Omental fat pad (tissue), 4 donors: Measurements from ENCODE around the gene TMEM247. TPM values are rescaled to one million over a fixed set of nuclear protein-coding genes. Genes with fewer than 3 reads are reported as not detected.
A peak's percentile ranks its signal among the peaks of the same experiment; 100 is the strongest.
"Not testable (repeated sequence)": the region's sequence is repeated elsewhere in the genome, so short reads cannot be mapped to it uniquely, and the experiment has no call there.

ENCODE experiments used
- ATAC-seq: fragments of 150-250 bp; one replicate; pipeline ENCODE4 v1.9.1; 2016; ENCODE audit warnings: mild to moderate bottlenecking, moderate library complexity; ENCODE audit not compliant: low FRiP score
- DNase-seq: peaks from one replicate; pipeline ENCODE4 v3.0.0-alpha.2; 2019; ENCODE audit warnings: low spot score
- CTCF ChIP-seq, 3 donors: fragments of 450-650 bp; IDR thresholded peaks; one replicate each; pipeline ENCODE4 v1.5.1; 2016 to 2017; ENCODE audit warnings: antibody characterized with exemption in 3 of 3, mild to moderate bottlenecking in 3 of 3, moderate library complexity in 2 of 3
- small RNA-seq: library from RNA; depleted of rRNA; stranded (forward); fragments of <200 nt; gene quantifications from one replicate; pipeline ENCODE3, GENCODE V24; 2016
- total RNA-seq, 4 donors: library from RNA; depleted of rRNA; stranded (reverse); fragments of >200 nt; gene quantifications; one replicate each; pipeline ENCODE4 v1.1.0, GENCODE V29; 2016

Gene TMEM247
- total RNA-seq, 4 donors from 2014 or later = not detected

DNA sequence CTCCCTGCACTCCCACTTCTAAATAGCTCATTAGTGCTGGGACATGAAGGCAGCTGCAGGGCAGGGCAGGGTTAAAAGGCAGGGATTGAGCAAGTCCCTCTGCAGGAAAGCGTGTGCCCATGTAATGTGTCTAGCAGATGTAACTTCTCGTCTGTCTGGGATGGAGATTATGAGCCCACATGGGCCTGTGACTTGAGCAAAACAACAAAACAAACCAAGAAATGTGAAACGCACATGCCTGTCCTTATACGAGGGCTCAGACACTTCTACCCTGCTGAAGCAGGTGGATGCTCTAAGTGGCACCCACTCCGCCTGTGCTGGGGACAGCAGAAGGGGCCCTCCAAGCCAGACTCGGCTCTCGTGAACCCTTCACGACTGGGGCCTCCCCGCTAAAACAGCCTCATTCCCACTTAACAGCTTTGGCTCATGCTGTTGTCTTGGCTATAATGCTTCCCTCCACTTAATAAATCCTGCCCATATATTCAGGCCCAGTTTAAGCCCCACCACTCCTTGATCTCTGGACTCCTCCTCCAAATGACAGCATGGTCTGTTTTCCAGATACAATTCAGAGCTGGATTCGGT lies 40.9 kb downstream of the TMEM247 start:
- ATAC-seq (no peak), DNase-seq (no peak)
- no peak for TF ChIP-seq CTCF (IDR thresholded peaks at IDR 0.05)

GRCh38 chr2:46521215-46521683 lies 41.9 kb downstream of the TMEM247 start:
- peak; percentile 83 for ATAC-seq
- TF ChIP-seq CTCF (IDR thresholded peaks at IDR 0.05) = no peak
- peak; percentile 51 for DNase-seq

DNA sequence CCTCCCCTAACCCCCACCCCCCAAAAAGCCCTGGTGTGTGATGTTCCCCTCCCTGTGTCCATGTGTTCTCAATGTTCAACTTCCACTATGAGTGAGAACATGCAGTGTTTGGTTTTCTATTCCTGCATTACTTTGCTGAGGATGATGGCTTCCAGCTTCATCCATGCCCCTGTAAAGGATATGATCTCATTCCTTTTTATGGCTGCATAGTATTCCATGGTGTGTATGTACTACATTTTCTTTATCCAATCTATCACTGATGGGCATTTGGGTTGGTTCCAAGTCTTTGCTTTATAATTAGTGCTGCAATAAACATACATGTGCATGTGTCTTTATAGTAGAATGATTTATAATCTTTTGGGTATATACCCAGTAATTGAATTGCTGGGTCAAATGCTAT lies 43.0 kb downstream of the TMEM247 start:
- ATAC-seq, DNase-seq: not testable (repeated sequence)

DNA sequence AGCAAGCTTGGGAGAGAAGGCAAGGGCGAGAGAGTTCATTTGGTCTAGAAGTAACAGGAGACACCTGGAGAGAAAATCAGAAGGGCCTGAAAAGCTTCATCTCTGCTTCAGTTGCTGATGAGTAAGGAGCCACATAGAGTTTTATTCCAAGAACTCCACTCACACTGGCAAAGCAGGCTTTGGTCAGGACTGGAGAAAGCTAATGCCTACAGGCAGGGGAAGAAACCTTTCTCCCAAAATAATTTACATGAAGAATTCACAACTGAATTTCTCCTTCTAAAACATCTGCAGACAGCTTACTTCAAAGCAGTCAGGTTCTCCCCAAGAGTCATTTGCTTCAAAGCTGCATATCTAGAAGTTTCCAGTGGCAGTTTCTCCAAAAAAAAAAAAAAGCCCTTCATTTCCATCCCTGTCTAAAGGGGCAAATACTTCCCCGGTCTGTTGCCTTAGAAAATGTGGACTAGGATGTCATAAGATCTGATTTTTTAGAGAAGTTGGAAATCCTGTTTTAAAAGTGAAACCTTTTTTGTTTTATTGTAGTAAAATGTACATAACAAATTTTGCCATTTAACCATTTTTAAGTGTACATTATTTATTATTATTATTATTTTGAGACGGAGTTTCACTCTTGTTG lies 46.3 kb downstream of the TMEM247 start:
- DNase-seq (no peak), ATAC-seq (no peak)
- TF ChIP-seq CTCF (IDR thresholded peaks at IDR 0.05) = no peak

GRCh38 chr2:46528880-46529279 lies 49.5 kb downstream of the TMEM247 start:
- no peak for ATAC-seq

GRCh38 chr2:46530639-46531038 lies 51.3 kb downstream of the TMEM247 start:
- TF ChIP-seq CTCF (IDR thresholded peaks at IDR 0.05) = no peak
- ATAC-seq = no peak
- no peak for DNase-seq

More at GRCh38 chr2:46528880-46529279, 49.5 kb downstream of the TMEM247 start:
- TF ChIP-seq CTCF (IDR thresholded peaks at IDR 0.05) = no peak
- no peak for DNase-seq

- no peak for DNase-seq
- no peak for TF ChIP-seq CTCF (IDR thresholded peaks at IDR 0.05)
- no peak for ATAC-seq
Observed at GRCh38 chr2:46531863-46532262, 52.5 kb downstream of the TMEM247 start.

Small RNAs within 50 kb of the gene (small RNA-seq; reads per million reads assigned to genes)
- not detected for gene RN7SL817P

Other genes starting within 250 kb of the TMEM247 start
- gene EPAS1, start 182.2 kb upstream of the TMEM247 start, total RNA-seq = 100 to 1,000 TPM; 292 to 980 (median 435) TPM
- 100 to 1,000 TPM; 154 to 310 (median 195) TPM for gene RHOQ, start 62.9 kb downstream of the TMEM247 start, total RNA-seq
- 1 to 10 TPM; 4.2 to 5.7 (median 5.3) TPM for gene ATP6V1E2, start 63.0 kb downstream of the TMEM247 start, total RNA-seq
- gene PIGF, start 137.5 kb downstream of the TMEM247 start, total RNA-seq = 10 to 100 TPM; 13.8 to 25.4 (median 21.5) TPM
- 10 to 100 TPM in 3 of 4 donors, 1 to 10 TPM in 1; 7.7 to 21.6 (median 17.2) TPM for gene CRIPT, start 137.7 kb downstream of the TMEM247 start, total RNA-seq
- gene SOCS5, start 219.7 kb downstream of the TMEM247 start, total RNA-seq = 10 to 100 TPM; 26.7 to 46.1 (median 38.2) TPM